GM21526 (cell line): Measurements from ENCODE around the gene CASKIN2.

Experiments
- ATAC-seq: cut with Tn5 transposase; IDR thresholded peaks from one replicate; pipeline ENCODE4 v1.9.1; 2021; ENCODE audit warnings: moderate library complexity; ENCODE audit not compliant: unreplicated experiment, low FRiP score

CASKIN2 gene

DNA sequence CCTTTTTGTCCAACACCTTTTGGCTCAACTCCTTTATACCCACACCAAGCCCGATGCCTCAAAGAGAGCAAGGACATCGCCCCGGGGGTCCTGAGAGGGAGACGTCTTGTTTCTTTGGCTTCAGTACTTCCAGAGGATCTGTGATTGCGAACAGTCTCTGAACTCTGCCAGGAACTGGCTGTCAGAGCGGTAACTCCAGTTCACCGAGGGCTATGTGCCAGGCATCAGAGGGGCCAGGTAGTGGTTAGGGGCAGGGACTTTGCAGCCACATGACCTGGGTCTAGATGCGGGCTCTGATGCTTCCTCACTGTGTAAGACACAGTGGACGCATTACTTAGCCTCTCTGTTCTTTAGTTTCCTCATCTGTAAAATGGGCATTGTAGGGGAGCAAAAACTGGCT, 31.8 kb upstream of the CASKIN2 start:
- no peak for ATAC-seq

DNA sequence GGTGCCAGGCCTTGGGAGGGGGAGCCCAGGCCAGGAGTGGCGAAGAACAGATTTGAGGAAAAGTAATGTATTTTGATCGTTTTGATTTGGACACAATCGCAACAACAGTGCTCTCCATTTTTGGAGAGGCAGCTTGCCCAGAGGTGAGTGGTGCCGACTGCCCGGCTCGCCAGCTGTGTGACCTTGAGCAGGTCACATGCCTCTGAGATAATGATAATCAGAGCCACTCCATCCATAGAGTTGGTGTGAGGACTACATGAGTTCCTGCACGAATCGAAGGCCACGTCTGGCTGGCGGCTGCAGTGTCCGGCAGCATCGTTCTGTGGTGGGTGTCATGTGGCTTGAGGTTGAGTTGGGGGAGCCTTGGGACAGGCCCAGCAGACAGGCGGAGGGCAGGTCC, 30.8 kb upstream of the CASKIN2 start:
- no peak for ATAC-seq

GRCh38 chr17:75544250-75544649, 28.9 kb upstream of the CASKIN2 start:
- ATAC-seq, result no peak

GRCh38 chr17:75542728-75543336, 27.5 kb upstream of the CASKIN2 start:
- ATAC-seq, result no peak

DNA sequence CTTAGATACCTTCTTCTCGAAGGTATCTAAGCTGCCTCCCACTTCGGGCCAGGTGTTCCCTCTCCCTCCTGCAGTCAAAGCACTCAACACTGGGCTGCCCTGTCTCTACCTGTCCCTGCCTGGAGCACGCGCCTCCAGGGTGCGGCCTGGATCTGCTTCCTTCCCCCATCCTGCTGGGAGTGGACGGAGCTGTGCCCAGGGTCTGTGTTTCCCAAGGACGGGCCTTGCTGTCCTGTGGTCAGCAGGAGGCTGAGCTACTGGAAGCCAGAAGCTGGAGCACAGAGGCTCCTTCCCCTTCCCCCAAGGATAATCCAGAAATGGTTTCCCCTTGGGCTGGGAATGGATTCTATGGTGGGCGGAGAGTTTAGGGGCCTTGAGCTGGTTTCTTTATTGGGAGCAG, 26.9 kb upstream of the CASKIN2 start:
- no peak for ATAC-seq

GRCh38 chr17:75540923-75541503, 25.7 kb upstream of the CASKIN2 start:
- no peak for ATAC-seq

- no peak for ATAC-seq
Observed at GRCh38 chr17:75539967-75540729, 24.8 kb upstream of the CASKIN2 start.

DNA sequence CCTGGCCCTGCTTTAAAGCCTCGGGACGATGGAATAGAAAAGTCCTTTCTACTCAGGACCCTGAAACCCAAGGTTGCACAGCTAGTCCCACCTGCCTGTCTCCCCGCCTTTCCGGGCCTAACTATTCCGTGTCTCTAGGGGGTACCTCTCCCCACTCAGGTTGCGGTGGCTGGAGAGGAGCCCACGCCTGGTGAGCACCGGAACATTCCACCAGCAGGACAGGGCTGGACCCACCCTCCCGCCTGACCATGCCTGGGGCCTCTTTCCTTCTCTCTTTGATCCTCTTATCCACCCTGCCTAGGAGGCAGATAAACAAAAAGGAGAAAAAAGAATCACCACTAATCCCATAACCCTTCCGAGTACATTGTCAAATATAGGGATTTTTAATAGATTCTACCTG, 21.0 kb upstream of the CASKIN2 start:
- ATAC-seq, result no peak

DNA sequence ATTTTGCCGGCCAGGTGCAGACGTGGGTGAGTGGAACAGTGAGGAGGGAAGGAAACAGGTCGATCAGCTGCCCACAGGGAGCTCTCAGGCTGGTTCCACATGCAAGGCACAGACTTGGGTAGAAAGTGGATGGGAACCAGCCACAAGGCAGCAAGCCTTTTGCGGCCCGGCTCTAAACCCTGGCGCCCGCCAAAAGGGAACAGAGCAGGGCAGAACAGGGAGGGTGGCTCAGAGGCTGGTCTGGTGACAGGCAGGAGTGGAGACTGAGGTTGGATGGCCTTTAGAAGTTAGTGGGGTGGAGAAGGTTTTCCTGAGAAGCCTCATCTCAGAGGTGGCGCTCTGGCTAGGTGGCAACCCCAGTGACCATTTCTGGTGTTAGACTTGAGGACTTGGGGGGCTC, 20.5 kb upstream of the CASKIN2 start:
- no peak for ATAC-seq

- no peak for ATAC-seq
Observed at GRCh38 chr17:75535119-75535537, 19.8 kb upstream of the CASKIN2 start.

DNA sequence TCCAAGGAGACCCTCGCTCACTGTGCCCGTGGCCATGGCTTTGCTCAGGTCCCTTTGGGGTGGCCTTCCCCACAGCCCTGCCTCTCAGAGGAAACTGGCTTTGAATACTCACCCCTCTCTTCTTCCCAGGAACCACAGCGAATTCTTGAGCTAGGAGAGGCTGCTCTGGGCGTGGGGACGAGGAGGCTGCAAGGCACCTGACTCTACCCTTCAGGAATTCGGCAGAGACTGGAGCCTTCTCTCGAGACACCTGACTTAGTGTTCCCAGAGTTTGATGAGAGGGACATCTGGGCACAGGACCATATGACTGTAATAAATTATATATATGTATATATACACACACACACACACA, 16.4 kb upstream of the CASKIN2 start:
- ATAC-seq, result no peak

- ATAC-seq, result no peak
Observed at GRCh38 chr17:75530837-75531720, 15.7 kb upstream of the CASKIN2 start.

GRCh38 chr17:75526555-75527270, 11.4 kb upstream of the CASKIN2 start:
- ATAC-seq, result no peak

- ATAC-seq, result no peak
Observed at GRCh38 chr17:75525806-75526554, 10.6 kb upstream of the CASKIN2 start.

DNA sequence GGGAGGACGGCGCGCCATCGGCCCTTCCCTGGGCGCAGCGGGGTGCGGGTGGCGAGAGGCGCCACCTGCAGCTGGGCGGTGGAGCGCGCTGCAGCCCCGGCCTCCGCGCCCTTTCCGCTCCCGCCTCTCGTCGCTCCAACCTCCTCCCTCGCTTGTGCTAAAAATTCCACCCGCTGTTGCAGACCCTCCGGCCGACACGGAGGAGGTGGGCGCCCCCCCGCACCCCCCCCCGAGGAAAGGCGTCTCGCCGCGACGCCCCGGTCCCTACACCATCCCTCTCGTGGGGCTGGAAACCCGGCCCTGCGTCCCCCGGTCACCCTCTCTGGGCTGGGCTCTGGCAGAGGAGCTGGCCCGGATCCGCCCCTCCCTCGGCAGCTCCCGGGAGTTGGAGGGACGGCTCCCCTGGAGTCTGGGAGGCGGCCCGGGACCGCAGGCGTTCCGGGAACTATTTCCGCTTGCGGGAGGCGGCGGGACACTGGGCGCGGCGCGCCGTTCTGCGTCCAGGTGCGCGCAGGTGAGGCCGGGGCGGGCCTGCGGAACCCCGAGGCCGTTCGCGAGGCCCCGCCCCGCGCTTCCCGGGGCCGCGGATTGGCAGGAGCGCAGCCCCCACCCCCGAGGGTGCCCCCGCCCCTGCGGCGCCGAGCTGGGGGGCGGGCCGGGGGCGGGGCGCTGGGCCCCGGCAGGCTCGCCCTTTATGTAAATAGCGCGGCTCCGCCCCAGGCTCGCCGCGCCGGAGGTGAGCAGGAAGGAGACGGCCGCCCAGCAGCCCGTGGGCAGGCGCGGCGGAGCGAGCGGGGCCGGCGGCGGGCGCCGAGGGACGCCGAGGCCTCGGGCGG, 9.9 kb upstream of the CASKIN2 start, which contains the start of gene LLGL2:
Gene LLGL2, plus strand, starts transcription at position 728 of the 836 bp plus-strand sequence. CDS start 17,730 bp downstream, outside the sequence.
- peak; percentile 68 for ATAC-seq

DNA sequence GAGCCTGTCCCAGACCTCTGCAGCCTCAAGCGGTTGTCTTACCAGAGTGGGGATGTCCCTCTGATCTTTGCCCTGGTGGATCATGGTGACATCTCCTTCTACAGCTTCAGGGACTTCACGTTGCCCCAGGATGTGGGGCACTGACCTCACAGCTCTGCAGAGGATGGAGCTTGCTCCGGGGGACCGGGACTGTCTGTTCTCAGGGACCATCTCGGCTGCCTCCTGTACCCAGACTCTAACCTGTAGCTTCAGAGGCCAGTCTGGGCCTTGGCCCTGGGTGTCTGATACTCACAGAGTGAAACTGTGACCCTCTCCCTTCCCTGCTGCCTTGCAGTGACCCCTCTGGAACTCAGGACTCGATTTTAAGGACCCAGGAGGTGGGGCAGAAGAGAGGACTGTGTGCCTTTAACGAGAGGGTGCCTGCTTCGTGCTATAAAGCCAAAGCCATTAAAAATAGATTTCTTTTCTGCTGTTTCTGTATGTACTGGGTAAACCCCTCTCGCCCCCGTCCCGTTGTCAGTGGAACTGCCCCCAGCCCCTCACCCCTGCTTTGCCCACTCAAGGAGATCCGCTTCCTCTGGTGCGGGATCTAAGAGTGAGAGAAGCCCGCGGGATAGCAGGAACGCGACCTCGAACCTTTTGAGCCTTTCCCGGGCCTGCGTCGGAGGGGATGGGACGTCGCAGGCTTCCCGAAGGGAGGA, 9.1 kb upstream of the CASKIN2 start:
- ATAC-seq, result no peak

- ATAC-seq, result no peak
Observed at GRCh38 chr17:75523647-75524046, 8.3 kb upstream of the CASKIN2 start.
